IPS DF 19.7 (cell line): Measurements from ENCODE around the gene SLFN5.
"Not testable (repeated sequence)": the region's sequence is repeated elsewhere in the genome, so short reads cannot be mapped to it uniquely, and the experiment has no call there.

Experiments
- DNase-seq: peaks from one replicate; pipeline ENCODE4 v3.0.0-alpha.2; 2013; ENCODE audit warnings: low read depth, low spot score

Gene SLFN5

DNA sequence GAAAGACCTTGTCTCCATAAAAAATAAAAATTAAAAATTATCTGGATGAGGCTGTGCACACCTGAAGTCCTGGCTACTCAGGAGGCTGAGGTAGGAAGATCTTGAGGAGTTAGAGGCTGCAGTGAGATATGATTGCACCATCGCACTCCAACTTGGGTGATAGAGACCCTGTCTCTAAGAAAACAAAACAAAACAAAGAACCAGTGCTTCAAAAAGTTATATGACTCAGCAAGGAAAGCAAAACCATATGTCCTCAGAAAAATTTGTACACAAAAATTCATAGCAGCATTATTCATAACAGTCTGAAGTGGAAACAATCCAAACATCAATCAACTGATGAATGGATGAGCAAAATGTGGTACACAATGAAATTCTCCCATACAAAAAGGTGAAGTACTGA lies 48.9 kb downstream of the SLFN5 start:
- no peak for DNase-seq

- no peak for DNase-seq
Measured at GRCh38 chr17:35293151-35293847, 50.4 kb downstream of the SLFN5 start.

DNA sequence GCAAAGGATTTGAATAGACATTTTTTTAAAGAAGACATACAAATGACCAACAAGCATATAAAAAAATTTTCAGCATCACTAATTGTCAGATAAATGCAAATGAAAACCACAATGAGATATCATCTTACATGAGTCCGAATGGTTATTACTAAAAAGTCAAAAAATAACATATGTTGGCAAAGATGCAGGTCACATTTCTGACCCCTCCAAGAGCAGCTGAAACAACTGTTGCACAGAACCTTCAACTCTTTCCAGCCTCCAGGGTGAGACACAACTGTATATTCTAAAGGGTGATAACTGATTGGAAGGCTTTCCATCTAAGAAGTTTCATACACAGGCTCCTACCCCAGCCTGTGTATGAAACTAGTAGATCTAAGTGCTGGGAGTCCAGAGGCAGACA lies 51.9 kb downstream of the SLFN5 start:
- DNase-seq: no peak

GRCh38 chr17:35295686-35296085 lies 52.8 kb downstream of the SLFN5 start:
- no peak for DNase-seq

GRCh38 chr17:35297666-35298065 lies 54.8 kb downstream of the SLFN5 start:
- DNase-seq: no peak

GRCh38 chr17:35298639-35299038 lies 55.8 kb downstream of the SLFN5 start:
- no peak for DNase-seq

- no peak for DNase-seq
Measured at GRCh38 chr17:35299135-35299534, 56.3 kb downstream of the SLFN5 start.

DNA sequence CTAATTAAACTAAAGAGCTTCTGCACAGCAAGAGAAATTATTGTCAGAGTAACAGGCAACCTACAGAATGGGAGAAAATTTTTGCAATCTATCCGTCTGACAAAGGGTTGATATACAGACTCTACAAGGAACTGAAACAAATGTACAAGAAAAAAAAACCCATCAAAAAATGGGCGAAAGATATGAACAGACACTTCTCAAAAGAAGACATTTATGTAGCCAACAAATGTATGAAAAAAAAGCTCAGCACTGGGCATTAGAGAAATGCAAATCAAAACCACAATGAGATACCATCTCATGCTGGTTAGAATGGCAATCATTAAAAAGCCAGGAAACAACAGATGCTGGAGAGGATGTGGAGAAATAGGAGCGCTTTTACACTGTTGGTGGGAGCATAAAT lies 66.5 kb downstream of the SLFN5 start:
- not testable (repeated sequence) for DNase-seq

DNA sequence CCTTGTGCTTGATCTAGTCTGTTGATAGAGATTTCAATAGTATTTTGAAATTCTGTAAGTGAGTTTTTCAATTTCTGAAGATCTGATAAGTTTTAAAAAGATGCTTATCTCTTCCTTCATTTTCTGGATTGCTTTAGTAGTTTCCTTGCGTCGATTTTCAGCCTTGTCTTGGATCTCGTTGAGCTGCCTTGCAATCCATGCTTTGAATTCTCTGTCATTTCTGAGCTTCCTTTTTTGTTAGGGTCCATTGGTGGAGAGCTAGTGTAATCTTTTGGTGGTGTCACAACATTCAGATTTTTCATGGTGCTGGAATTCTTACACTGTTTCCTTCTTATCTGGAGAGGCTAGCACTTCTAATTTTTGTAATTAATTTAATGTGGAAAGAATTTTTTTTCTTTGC lies 69.5 kb downstream of the SLFN5 start:
- DNase-seq: no peak

DNA sequence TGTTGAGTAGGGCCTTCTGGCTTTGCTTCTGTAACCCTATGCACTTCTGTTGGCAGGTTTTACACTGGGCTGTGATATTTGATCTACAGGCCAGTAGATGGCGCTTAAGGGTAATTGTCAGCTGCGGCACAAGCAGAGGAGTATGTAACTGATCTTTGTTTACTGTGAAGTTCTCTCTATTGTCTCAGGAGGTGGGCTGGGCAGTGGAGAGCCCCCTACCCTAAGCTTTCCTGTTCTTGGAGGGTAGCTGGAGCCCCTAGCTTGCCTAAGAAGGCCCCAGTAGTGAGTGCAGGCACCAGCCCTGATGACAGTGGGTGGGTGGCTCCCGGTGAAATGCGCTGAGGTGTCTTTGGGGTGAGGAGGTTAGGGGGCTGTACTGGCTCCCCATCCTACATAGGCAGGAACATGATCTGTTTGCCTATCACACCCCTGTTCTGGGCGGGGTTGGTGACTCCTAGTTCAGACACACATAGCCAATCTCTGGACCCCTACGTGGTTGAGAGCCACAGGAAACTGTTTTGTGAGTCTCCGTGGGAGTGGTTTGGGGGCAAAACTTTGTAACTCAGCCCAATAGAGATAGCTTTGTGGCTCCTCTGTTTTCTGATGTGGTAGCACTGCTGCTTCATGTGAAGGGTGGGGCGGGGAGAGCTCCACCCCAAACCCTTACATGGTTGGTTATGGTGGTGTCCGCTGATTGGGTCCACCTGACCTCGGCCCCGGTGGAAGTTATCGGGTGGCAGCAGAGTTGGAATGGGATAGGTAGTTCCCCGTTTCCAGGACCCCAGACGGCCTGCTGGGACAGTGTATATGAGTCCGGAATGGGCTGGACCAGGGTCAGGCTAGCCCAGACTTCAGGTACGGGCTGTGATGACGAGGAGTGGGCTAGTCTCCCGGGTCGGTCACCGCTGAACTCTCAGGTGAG lies 70.2 kb downstream of the SLFN5 start:
- DNase-seq: peak; percentile 59

DNA sequence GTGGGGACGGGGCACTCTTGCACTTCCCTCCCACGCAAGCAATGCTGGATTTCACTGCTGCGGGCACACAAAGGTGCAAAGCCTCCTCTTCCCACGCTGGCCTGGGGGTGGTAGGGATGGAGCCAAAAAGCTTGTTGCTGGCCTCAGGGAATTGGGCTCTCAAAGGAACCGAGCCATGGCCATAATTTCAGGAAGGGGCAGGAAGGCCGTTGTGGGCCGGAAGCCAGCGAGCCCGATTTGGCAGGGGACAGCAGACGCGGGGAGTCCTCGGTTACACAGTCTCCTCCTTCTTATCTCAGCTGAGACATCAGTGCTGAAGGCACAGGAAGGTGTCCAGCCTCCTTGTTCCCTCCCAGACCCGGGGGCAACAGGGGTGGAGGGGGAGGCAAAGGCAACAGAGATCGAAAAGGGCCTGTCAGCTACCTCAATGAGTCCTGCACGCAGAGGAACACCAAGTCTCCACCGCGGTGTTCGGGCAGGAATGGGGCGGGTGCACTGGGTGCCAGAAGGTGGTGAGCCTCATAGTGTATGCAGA lies 71.1 kb downstream of the SLFN5 start:
- no peak for DNase-seq

DNA sequence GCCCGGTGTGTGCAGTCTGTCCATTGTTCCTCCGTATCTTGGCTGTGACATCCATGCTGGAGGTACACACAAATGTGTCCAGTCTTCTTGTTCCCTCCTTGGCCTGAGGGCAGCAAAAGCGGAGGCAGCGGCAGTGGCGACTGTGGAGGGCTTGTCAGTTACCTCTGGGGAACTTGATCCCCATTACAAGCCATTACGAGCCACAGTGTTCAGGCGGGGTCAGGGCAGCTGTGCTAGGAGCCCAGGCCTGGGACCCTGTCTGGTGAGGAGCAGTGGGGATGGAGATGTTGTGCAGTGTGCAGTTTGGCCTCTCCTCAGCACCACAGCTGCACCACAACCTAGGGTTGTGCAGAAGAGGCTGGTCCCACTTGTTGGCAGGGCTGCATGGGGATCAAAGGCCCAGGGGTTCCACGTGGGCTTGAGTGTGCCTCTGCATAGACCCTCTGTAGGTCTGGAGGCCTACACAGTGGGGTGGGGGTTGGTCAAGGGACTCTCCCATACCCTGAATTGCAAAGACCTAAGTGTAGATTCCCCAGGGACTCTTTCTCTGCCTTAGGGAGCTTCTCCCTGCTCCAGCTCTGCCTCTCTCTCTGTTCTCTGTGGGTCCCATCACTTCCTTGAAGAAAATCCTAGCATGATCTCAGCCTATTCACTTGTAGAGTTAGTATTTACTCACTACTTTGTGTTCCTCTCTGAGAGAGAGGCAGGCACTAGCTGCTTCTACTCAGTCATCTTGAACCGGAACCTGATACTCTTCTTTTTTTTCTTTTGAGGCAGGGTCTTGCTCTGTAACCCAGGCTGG lies 71.7 kb downstream of the SLFN5 start:
- no peak for DNase-seq

DNA sequence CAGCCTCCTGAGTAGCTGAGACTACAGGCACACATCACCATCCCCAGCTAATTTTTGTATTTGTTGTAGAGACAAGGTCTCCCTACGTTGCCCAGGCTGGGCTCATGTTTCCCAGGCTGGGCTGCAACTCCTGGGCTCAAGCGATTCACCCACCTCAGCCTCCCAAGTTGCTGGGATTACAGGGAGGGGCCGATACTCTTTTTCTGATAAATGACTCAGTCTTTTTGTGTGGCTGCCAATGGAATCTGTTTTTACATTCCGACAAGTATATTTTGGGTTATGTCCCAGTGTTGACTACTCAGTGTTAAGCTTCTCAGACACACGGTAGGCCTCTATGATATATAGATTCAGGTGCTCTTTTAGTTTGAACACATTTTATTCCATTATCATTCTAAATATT lies 72.4 kb downstream of the SLFN5 start:
- DNase-seq: no peak

DNA sequence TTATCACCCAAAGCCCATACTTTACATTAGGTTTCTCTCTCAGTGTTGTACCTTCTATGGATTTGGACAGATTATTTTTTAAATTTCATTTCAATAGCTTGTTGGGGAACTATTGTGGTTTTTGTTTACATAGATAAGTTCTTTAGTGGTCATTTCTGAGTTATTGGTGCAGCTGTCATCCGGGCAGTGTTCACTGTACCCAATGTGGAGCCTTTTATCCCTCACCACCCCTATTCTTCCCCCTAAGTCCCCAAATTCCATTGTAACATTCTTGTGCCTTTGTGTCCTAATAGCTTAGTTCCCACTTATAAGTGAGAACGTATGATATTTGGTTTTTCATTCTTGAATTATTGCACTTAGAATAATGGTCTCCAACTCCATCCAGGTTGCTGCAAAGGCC lies 73.1 kb downstream of the SLFN5 start:
- DNase-seq: no peak

- no peak for DNase-seq
Measured at GRCh38 chr17:35322749-35323148, 79.9 kb downstream of the SLFN5 start.
